Adrenal gland (tissue), 5 donors: ENCODE measurements around the gene BNIP3.

Experiments used
- POLR2A ChIP-seq, 2 donors: fragments of 450-650 bp; IDR thresholded peaks; one replicate each; pipeline ENCODE4 v1.6.1; 2017; ENCODE audit warnings: antibody characterized with exemption in 2 of 2, mild to moderate bottlenecking in 2 of 2, moderate library complexity in 1 of 2
- TF ChIP-seq, protein P1 (sequence below), 6 experiments: fragments of 450-650 bp in 4 of 6; fragments of 200-600 bp in 2 of 6; sonication (generic) in 1 of 6; IDR thresholded peaks; 1 replicate in 5 of 6; 2 replicates in 1 of 6; pipeline versions ENCODE4 v1.5.1 to v1.8.0; 2016 to 2021; ENCODE audit warnings: antibody characterized with exemption in 6 of 6, mild to moderate bottlenecking in 2 of 6, moderate library complexity in 1 of 6
- donor health status: DM: no; HTN: no; CAD: no.

DNA sequence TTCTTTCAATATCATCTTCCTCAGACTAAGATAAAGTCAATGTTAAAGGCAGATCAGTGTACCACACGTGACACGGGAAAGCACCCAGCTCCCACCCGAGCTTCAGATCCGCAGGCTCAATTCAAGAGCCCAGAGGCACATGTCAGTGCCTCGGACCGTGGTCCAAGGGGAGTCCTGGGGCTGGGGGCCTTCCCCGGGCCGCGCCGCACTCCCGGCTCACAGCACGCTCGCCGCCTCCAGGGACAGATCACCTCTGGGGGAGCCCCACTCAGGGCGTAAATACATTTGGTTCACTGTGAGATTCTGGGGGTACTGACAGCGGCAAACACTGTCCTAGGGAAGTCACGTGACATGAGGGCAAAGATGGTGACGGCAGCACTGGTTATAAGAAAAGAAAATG, 10.8 kb downstream of the BNIP3 start:
- TF ChIP-seq, protein P1, sequence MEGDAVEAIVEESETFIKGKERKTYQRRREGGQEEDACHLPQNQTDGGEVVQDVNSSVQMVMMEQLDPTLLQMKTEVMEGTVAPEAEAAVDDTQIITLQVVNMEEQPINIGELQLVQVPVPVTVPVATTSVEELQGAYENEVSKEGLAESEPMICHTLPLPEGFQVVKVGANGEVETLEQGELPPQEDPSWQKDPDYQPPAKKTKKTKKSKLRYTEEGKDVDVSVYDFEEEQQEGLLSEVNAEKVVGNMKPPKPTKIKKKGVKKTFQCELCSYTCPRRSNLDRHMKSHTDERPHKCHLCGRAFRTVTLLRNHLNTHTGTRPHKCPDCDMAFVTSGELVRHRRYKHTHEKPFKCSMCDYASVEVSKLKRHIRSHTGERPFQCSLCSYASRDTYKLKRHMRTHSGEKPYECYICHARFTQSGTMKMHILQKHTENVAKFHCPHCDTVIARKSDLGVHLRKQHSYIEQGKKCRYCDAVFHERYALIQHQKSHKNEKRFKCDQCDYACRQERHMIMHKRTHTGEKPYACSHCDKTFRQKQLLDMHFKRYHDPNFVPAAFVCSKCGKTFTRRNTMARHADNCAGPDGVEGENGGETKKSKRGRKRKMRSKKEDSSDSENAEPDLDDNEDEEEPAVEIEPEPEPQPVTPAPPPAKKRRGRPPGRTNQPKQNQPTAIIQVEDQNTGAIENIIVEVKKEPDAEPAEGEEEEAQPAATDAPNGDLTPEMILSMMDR (IDR thresholded peaks at IDR 0.05), result no peak
- no peak for TF ChIP-seq POLR2A (IDR thresholded peaks at IDR 0.05)
